GM18867 (cell line): ENCODE measurements around the gene ARMH2.

Source experiments
- ATAC-seq: cut with Tn5 transposase; IDR thresholded peaks from one replicate; pipeline ENCODE4 v1.9.1; 2021; ENCODE audit warnings: mild to moderate bottlenecking, moderate library complexity; ENCODE audit not compliant: unreplicated experiment

The ARMH2 gene

GRCh38 chr6:24821860-24822444, 23.2 kb upstream of the ARMH2 start:
- ATAC-seq: no peak

GRCh38 chr6:24818346-24818745, 19.6 kb upstream of the ARMH2 start:
- no peak for ATAC-seq

DNA sequence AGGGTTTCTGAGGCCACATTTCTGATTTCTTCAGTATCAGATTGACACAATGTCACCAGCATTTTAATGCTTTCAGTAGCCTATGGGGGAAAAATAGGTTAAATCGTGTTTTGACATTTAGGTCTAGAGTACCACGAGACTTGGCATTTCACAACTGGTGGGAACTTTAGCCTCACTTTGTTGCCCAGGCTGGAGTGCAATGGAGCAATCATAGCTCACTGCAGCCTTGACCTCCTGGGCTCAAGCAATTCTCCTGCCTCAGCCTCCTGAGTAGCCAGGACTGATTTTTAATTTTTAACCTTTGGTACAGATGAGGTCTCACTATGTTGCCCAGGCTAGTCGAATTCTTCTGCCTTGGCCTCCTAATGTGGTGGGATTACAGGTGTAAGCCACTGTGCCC, 11.0 kb upstream of the ARMH2 start:
- ATAC-seq: no peak

DNA sequence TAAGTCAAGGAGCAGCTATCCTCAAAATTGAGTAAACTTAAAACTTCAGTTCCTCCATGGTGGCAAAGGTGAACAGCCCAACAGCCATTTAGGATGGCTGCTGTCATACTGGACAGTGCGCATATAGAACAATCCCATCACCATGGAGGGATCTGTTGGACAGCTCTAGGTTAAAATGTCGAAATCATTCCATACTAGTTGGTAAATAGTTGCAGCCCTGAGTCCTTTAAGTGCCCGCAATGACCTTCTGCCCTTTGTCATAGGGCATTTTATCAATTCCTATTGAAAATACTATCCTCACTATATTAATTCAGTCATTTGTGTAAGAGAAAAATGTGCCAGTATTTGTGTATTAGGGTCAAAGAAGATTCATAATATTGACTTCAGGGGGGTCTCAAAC, 8.9 kb upstream of the ARMH2 start:
- ATAC-seq: no peak

- no peak for ATAC-seq
Measured at GRCh38 chr6:24802271-24803059, 3.7 kb upstream of the ARMH2 start.

GRCh38 chr6:24799541-24799915, 811 bp upstream of the ARMH2 start:
- ATAC-seq: no peak

DNA sequence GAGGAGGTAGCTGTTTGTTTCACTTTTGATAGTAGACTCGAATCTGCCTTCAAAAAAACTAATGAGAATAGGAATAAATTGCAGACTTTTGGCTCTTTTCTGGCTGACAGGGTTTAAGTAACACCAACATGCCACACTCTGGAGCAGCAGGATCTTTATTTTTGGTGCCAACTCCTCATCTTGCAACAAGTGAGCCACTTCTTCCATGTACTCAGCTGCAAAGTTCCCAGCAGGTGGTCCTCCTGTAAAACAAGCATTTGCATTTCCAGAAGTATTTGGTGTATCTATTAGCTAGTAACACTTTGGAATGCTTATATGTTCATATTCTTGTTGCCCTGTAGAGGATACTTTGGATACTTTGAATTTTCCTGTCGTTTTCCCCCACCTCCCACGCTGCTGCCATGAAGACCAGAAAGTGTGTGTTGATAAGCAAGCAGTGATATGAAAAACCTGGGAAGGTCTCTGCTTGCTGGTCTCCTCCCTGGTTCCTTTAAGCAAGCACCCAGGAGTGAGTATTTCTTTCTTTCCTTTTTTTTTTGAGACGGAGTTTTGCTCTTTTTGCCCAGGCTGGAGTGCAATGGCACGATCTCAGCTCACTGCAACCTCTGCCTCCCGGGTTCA, 1.0 kb downstream of the ARMH2 start:
- ATAC-seq: no peak

DNA sequence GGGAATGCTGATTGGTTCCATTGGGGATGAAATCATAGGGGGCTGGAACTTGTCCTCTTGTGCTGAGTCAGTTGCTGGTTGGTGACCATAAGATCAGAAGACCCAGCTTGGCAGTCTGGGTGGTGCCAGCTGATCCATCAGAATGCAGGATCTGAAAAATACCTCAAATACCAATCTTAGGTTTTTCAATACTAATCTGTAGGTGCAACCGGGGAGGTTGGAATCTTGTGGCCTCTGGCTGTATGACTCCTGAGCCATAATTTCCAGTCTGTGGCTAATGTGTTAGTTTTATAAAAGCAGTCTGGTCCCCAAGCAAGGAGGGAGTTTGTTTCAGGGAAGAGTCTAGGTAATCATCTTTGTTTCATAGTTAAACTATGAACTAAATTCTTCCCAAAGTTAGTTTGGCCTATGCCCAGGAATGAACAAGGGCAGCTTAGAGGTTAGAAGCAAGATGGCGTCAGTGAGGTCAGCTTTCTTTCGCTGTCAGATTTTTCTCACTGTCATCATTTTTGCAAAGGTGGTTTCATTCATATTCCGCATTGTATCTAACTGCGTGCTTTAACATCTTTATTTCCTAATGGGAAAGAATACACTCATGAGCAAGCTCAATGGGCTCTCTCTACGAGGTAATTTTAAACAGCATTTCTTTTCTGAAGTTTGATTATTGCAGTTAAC, 2.0 kb downstream of the ARMH2 start:
- ATAC-seq: no peak

- ATAC-seq: no peak
Measured at GRCh38 chr6:24795106-24795505, 3.6 kb downstream of the ARMH2 start.

GRCh38 chr6:24788031-24788665, 10.6 kb downstream of the ARMH2 start:
- no peak for ATAC-seq

DNA sequence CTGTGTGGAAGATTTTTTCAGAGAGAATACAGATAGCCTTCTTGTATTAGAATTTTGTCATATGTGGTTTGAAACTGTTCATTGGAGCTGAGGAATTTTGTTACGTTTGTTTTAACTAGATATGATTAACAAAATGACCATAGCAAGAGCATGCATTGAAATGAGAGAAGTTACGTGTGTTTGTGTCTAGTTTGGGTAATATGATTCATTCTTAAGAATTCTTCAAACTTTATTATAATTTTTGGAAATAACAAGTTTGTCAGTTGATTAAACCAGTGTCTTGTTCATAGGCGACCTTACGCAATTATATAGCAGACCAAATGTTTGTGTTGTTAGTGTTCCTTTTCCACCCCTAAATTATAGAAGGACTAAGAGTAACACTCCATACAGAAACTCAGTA, 18.5 kb downstream of the ARMH2 start:
- no peak for ATAC-seq

DNA sequence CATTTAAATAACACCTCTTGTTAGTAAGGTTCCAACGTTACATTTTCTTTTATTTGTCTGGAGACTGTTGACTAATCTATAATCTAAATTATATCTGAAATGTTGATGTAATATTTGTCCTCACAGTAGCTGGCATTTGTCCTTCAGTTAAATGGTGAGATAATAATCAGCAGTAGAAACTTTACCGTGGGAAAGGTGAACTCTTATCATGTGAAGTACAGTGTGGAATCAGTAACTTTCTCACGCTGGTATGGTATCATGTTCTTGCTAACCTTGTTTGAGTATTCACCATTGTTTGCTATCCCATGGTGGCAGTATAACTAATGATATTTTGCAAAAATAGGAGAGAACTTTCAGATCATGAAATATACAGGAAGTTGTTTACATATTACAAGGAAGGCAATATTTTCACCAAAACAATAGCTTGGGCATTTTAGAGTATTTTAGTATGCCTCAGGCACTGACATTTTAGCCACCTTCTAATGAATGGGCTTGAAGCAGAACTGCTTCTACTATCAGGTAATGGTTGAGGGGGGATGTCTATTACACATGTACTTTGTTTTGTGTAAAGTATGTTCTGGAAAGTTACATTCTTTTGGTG, 19.2 kb downstream of the ARMH2 start:
- no peak for ATAC-seq

DNA sequence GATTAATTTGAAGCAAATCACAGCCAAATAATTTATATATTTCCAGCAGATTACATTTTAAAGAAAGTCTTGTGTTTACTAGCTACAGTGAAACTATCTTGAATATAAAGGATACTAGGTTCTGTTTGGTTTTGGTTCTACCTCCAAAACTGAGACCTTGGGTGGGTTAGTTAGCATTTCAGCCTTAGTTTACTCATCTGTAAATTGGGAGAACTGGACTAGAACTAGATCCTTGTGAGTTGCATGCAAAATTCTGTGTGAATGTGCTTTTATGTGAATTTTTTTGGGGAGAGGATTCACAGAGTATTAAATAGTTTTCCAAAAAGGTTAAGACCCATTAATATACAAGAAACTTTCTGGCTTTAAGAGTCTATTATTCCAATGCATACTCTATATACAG, 19.8 kb downstream of the ARMH2 start:
- no peak for ATAC-seq

DNA sequence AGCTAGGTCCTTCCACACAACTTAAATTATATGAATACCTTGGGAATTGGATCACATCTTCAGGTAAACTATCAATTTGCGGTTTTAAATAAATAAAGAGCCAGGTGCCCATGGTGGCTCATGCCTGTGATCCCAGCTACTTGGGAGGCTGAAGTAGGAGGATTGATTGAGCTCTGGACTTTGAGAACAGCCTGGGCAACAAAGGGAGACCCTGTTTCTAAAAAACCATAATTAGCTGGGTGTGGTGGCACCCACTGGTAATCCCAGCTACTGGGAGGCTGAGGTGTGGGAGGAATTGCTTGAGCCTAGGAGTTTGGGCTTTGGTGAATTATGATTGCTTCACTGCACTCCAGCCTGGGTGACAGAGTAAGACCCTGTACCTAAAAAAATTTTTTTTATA, 20.6 kb downstream of the ARMH2 start:
- ATAC-seq: no peak

GRCh38 chr6:24777227-24777626, 21.5 kb downstream of the ARMH2 start:
- no peak for ATAC-seq

DNA sequence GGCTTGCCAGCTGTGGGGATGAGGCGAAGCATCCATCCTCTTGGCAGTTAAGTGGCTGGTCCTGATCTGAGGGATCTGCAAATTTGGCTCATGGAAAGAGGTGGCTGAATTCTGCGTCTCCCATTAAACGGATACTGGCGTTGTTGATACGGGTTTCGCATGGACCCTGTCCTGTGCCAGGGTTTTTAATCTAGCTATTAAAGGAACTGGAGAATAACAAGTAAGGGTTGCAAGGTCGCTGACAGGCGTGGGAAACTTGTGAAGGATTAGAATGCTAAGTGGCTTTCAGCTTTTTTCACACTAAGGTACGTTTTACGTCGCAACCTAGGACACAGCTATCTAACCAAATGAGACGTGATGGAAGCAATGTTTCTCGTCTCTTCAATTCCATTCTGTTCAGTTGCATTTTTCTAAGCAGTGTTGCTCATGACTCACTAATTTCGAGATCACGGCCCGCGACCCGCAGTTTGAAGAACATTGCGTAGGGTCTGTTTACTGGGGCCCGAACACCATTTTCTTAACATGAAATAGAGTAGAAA, 23.1 kb downstream of the ARMH2 start:
- peak; percentile 7 for ATAC-seq

- peak; percentile 90 for ATAC-seq
Measured at GRCh38 chr6:24774696-24775519, 23.8 kb downstream of the ARMH2 start, which contains the start of gene GMNN. Gene GMNN, plus strand, starts transcription at chr6:24774937. Its CDS starts 2,310 bp downstream, at chr6:24777247.

GRCh38 chr6:24768361-24768760, 30.4 kb downstream of the ARMH2 start:
- ATAC-seq: no peak

DNA sequence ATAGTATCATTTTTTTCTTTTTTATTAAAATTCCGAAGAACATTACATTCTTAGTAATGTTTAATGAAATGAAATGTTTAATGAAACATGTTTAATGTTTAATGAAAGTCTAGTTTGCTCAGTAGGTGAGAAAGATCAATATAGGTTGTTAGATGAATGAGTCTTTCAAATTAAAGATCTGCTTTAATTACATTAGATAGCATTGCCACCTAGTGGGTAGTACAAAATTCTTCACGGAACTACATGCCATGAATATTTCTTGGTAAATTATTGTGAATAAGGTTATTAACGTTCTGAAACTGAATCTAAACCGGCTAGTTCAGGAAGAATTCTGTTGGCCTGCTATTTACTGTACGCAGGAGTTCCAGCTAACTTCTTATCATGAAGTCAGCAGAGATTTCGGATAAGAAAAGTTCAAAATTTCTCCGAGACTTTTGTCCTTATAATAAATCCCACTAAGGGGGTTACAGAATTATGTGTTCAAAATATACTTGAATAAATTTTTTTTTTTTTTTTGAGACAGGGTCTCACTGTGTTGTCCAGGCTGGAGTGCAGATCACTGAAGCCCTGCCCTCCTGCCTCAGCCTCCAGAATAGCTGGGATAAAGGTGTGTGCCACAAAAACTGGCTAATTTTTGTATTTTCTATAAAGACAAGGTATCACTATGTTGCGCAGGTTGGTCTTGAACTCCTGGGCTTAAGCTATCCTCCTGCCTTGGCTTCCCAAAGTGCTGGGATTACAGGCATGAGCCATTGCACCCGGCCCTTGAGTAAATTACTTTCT, 31.8 kb downstream of the ARMH2 start:
- peak; percentile 56 for ATAC-seq
